ENCODE measurements around the gene VPS37C.
"Not testable (repeated sequence)": the region's sequence is repeated elsewhere in the genome, so short reads cannot be mapped to it uniquely, and the experiment has no call there.

Gene VPS37C

DNA sequence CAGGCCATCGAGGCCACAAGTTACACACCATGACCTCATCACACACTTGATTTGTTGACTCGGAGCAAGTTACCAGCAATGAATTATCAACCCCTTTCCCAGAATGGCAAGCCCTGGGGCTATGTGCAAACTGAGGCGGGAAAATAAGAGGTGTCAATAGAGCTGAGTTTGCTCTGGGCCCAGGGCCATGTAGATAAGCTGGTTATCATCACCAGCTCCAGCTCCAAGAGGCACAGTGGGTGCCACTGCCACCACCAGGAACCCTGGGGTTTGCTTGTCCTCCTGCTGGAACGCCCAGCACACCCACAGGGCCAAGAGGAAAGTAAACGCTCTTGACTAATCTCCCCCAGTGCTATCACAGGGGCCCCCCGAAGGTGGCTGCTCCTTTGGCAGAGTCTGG, 13.0 kb upstream of the VPS37C start:
- no peak overlapping the region for H3K9ac ChIP-seq (ENCODE audit: low read length in 2 of 2)
- H3K4me1 ChIP-seq (ENCODE audit: control insufficient read depth, insufficient read depth, low read length): no peaks in the 10 kb centered on the region
- H3K27ac ChIP-seq (ENCODE audit: low read length): no peak overlapping the region
- H3K36me3 ChIP-seq (ENCODE audit: control insufficient read depth in 2 of 2, insufficient read depth in 2 of 2, low read length in 2 of 2): no peaks in the 10 kb centered on the region
- no peak overlapping the region for H3K4me3 ChIP-seq (ENCODE audit: low read length in 2 of 2)
- peaks cover 3 to 4% of the 10 kb centered on the region in 2 donors for H3K27me3 ChIP-seq (ENCODE audit: control insufficient read depth in 1 of 2, insufficient read depth in 2 of 2, low read length in 2 of 2)
- peaks cover 0 to 5% of the 10 kb centered on the region in 2 donors for H3K9me3 ChIP-seq (ENCODE audit: control insufficient read depth in 2 of 2, low read length in 2 of 2)

DNA sequence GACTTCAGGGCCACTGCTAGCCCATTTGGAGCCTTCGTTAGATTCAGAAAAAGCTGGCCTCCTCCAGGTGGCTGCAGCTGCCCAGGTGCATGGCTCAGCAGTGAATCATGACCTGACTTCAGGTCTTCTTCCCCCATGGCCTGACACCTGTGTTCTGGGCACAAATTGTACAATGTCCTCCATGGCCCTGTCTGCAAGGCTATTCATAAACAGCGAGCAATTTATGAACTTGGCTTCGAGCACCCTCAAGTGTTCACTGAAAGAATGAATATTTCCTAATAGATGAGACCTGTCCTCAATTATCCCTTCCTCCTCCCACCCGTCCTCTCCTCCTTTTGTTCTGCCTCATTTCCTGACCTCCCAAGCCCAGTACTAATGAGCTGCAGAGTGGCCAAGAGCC, 12.2 kb upstream of the VPS37C start:
- Histone ChIP-seq H3K4me1 (ENCODE audit: control insufficient read depth, insufficient read depth, low read length) (no peaks in the 10 kb centered on the region), H3K9ac (ENCODE audit: low read length in 2 of 2) (no peak overlapping the region), H3K9me3 (ENCODE audit: control insufficient read depth in 2 of 2, low read length in 2 of 2) (peaks cover 0 to 5% of the 10 kb centered on the region in 2 donors), H3K36me3 (ENCODE audit: control insufficient read depth in 2 of 2, insufficient read depth in 2 of 2, low read length in 2 of 2) (no peaks in the 10 kb centered on the region), H3K27me3 (ENCODE audit: control insufficient read depth in 1 of 2, insufficient read depth in 2 of 2, low read length in 2 of 2) (peaks cover 3 to 4% of the 10 kb centered on the region in 2 donors), H3K4me3 (ENCODE audit: low read length in 2 of 2) (no peak overlapping the region), H3K27ac (ENCODE audit: low read length) (no peak overlapping the region)

- Histone ChIP-seq H3K4me1 (ENCODE audit: control insufficient read depth, insufficient read depth, low read length) (no peaks in the 10 kb centered on the region), H3K9ac (ENCODE audit: low read length in 2 of 2) (no peak overlapping the region), H3K9me3 (ENCODE audit: control insufficient read depth in 2 of 2, low read length in 2 of 2) (peaks cover 0 to 5% of the 10 kb centered on the region in 2 donors), H3K27me3 (ENCODE audit: control insufficient read depth in 1 of 2, insufficient read depth in 2 of 2, low read length in 2 of 2) (peaks cover 3 to 4% of the 10 kb centered on the region in 2 donors), H3K36me3 (ENCODE audit: control insufficient read depth in 2 of 2, insufficient read depth in 2 of 2, low read length in 2 of 2) (no peaks in the 10 kb centered on the region), H3K27ac (ENCODE audit: low read length) (no peak overlapping the region), H3K4me3 (ENCODE audit: low read length in 2 of 2) (no peak overlapping the region)
These were observed 11.7 kb upstream of the VPS37C start for GRCh38 chr11:61172888-61173287.

DNA sequence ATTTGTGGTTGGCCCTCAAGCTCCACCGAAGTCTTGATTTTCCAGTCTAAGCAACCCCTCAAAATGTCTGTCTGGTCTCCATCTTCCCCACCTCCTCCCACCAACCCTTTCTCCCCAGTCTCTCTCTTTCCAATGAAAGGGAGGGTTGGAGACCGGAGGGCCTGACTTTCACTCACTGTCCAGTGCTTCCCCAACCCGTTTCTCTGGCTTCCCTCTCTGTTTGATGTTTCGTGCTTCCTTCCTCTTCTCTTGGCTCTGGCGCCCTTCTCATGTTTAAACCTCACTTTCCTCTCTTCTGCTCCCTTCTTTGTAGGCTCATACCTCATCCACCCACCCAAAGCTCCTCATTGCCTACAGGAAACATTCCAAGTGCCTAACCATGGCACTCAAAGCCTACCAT, 11.1 kb upstream of the VPS37C start:
- H3K9me3 ChIP-seq (ENCODE audit: control insufficient read depth in 2 of 2, low read length in 2 of 2): peaks cover 0 to 5% of the 10 kb centered on the region in 2 donors
- H3K4me1 ChIP-seq (ENCODE audit: control insufficient read depth, insufficient read depth, low read length): no peaks in the 10 kb centered on the region
- H3K36me3 ChIP-seq (ENCODE audit: control insufficient read depth in 2 of 2, insufficient read depth in 2 of 2, low read length in 2 of 2): no peaks in the 10 kb centered on the region
- no peak overlapping the region for H3K9ac ChIP-seq (ENCODE audit: low read length in 2 of 2)
- no peak overlapping the region for H3K27ac ChIP-seq (ENCODE audit: low read length)
- H3K4me3 ChIP-seq (ENCODE audit: low read length in 2 of 2): no peak overlapping the region
- H3K27me3 ChIP-seq (ENCODE audit: control insufficient read depth in 1 of 2, insufficient read depth in 2 of 2, low read length in 2 of 2): peaks cover 3 to 4% of the 10 kb centered on the region in 2 donors

GRCh38 chr11:61171907-61172306, 10.7 kb upstream of the VPS37C start:
- no peaks in the 10 kb centered on the region for H3K4me1 ChIP-seq (ENCODE audit: control insufficient read depth, insufficient read depth, low read length)
- H3K4me3 ChIP-seq (ENCODE audit: low read length in 2 of 2): no peak overlapping the region
- H3K27me3 ChIP-seq (ENCODE audit: control insufficient read depth in 1 of 2, insufficient read depth in 2 of 2, low read length in 2 of 2): peaks cover 3 to 4% of the 10 kb centered on the region in 2 donors
- H3K9me3 ChIP-seq (ENCODE audit: control insufficient read depth in 2 of 2, low read length in 2 of 2): peaks cover 0 to 5% of the 10 kb centered on the region in 2 donors
- H3K36me3 ChIP-seq (ENCODE audit: control insufficient read depth in 2 of 2, insufficient read depth in 2 of 2, low read length in 2 of 2): no peaks in the 10 kb centered on the region
- H3K27ac ChIP-seq (ENCODE audit: low read length): no peak overlapping the region
- no peak overlapping the region for H3K9ac ChIP-seq (ENCODE audit: low read length in 2 of 2)

DNA sequence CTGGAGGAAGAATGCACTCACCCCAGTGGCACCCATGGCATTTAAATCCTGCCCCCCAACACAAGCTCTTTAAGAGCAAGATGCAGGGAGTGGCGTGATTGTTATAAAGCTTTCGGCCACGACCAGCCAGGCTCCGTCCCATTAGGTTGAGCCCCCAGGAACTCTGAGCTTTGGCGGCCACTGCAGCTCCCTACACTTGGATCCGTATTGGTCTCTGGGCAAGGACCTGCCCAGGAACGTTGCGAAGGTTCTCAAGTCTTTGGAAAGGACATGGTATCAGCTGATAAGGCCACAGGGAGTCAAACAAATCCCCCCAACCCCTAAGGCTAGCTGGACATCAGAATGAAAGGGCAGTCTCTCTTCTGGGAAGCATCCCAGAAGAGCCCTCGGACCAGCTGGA, 9.3 kb upstream of the VPS37C start:
- no peak overlapping the region for H3K27ac ChIP-seq (ENCODE audit: low read length)
- no peaks in the 10 kb centered on the region for H3K36me3 ChIP-seq (ENCODE audit: control insufficient read depth in 2 of 2, insufficient read depth in 2 of 2, low read length in 2 of 2)
- H3K27me3 ChIP-seq (ENCODE audit: control insufficient read depth in 1 of 2, insufficient read depth in 2 of 2, low read length in 2 of 2): peaks cover 3 to 4% of the 10 kb centered on the region in 2 donors
- H3K4me1 ChIP-seq (ENCODE audit: control insufficient read depth, insufficient read depth, low read length): no peaks in the 10 kb centered on the region
- H3K9me3 ChIP-seq (ENCODE audit: control insufficient read depth in 2 of 2, low read length in 2 of 2): peaks cover 0 to 5% of the 10 kb centered on the region in 2 donors
- no peak overlapping the region for H3K9ac ChIP-seq (ENCODE audit: low read length in 2 of 2)
- H3K4me3 ChIP-seq (ENCODE audit: low read length in 2 of 2): no peak overlapping the region

DNA sequence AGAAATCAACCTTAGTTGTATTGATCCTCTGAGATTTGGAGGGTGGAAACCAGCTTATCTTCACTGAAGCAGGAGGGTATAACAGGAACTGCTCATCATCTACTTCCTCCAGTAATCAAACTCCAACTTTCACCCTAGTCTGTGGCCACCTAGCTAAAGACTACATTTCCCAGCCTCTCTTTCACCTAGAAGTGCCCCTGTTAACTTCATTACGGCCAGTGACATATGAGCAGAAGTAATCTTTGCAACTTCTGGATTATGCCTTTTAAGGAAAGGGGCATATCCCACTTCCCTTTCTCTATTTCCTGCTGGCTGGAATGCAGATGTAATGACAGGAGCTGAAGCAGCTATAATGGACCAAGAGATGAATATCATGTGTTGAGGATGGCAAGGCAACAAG, 7.6 kb upstream of the VPS37C start:
- no peak overlapping the region for H3K27ac ChIP-seq (ENCODE audit: low read length)
- peaks cover 0 to 5% of the 10 kb centered on the region in 2 donors for H3K9me3 ChIP-seq (ENCODE audit: control insufficient read depth in 2 of 2, low read length in 2 of 2)
- no peak overlapping the region for H3K4me3 ChIP-seq (ENCODE audit: low read length in 2 of 2)
- no peak overlapping the region for H3K9ac ChIP-seq (ENCODE audit: low read length in 2 of 2)
- H3K27me3 ChIP-seq (ENCODE audit: control insufficient read depth in 1 of 2, insufficient read depth in 2 of 2, low read length in 2 of 2): peaks cover 3 to 4% of the 10 kb centered on the region in 2 donors
- no peaks in the 10 kb centered on the region for H3K36me3 ChIP-seq (ENCODE audit: control insufficient read depth in 2 of 2, insufficient read depth in 2 of 2, low read length in 2 of 2)
- H3K4me1 ChIP-seq (ENCODE audit: control insufficient read depth, insufficient read depth, low read length): no peaks in the 10 kb centered on the region

- Histone ChIP-seq H3K4me1 (ENCODE audit: control insufficient read depth, insufficient read depth, low read length) (no peaks in the 10 kb centered on the region), H3K9ac (ENCODE audit: low read length in 2 of 2) (no peak overlapping the region), H3K27ac (ENCODE audit: low read length) (no peak overlapping the region), H3K9me3 (ENCODE audit: control insufficient read depth in 2 of 2, low read length in 2 of 2) (peaks cover 0 to 5% of the 10 kb centered on the region in 2 donors), H3K36me3 (ENCODE audit: control insufficient read depth in 2 of 2, insufficient read depth in 2 of 2, low read length in 2 of 2) (no peaks in the 10 kb centered on the region), H3K4me3 (ENCODE audit: low read length in 2 of 2) (no peak overlapping the region), H3K27me3 (ENCODE audit: control insufficient read depth in 1 of 2, insufficient read depth in 2 of 2, low read length in 2 of 2) (peaks cover under 1 to 3% of the 10 kb centered on the region in 2 donors)
These were observed 6.9 kb upstream of the VPS37C start for GRCh38 chr11:61168042-61168688.

GRCh38 chr11:61166331-61166730, 5.1 kb upstream of the VPS37C start:
- H3K9ac ChIP-seq (ENCODE audit: low read length in 2 of 2); H3K9me3 ChIP-seq (ENCODE audit: control insufficient read depth in 2 of 2, low read length in 2 of 2); H3K27ac ChIP-seq (ENCODE audit: low read length); H3K36me3 ChIP-seq (ENCODE audit: control insufficient read depth in 2 of 2, insufficient read depth in 2 of 2, low read length in 2 of 2); H3K27me3 ChIP-seq (ENCODE audit: control insufficient read depth in 1 of 2, insufficient read depth in 2 of 2, low read length in 2 of 2); H3K4me3 ChIP-seq (ENCODE audit: low read length in 2 of 2): not testable (repeated sequence)
- H3K4me1 ChIP-seq (ENCODE audit: control insufficient read depth, insufficient read depth, low read length): peaks cover 11% of the 10 kb centered on the region

DNA sequence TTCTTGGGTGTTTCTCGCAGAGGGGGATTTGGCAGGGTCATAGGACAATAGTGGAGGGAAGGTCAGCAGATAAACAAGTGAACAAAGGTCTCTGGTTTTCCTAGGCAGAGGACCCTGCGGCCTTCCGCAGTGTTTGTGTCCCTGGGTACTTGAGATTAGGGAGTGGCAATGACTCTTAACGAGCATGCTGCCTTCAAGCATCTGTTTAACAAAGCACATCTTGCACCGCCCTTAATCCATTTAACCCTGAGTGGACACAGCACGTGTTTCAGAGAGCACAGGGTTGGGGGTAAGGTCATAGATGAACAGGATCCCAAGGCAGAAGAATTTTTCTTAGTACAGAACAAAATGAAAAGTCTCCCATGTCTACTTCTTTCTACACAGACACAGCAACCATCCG, 4.6 kb upstream of the VPS37C start:
- H3K27ac ChIP-seq (ENCODE audit: low read length); H3K9me3 ChIP-seq (ENCODE audit: control insufficient read depth in 2 of 2, low read length in 2 of 2); H3K4me3 ChIP-seq (ENCODE audit: low read length in 2 of 2); H3K9ac ChIP-seq (ENCODE audit: low read length in 2 of 2); H3K36me3 ChIP-seq (ENCODE audit: control insufficient read depth in 2 of 2, insufficient read depth in 2 of 2, low read length in 2 of 2); H3K27me3 ChIP-seq (ENCODE audit: control insufficient read depth in 1 of 2, insufficient read depth in 2 of 2, low read length in 2 of 2): not testable (repeated sequence)
- peaks cover 11% of the 10 kb centered on the region for H3K4me1 ChIP-seq (ENCODE audit: control insufficient read depth, insufficient read depth, low read length)

GRCh38 chr11:61164606-61165424, 3.6 kb upstream of the VPS37C start:
- Histone ChIP-seq H3K36me3 (ENCODE audit: control insufficient read depth in 2 of 2, insufficient read depth in 2 of 2, low read length in 2 of 2) (no peaks in the 10 kb centered on the region), H3K27ac (ENCODE audit: low read length) (no peak overlapping the region), H3K9ac (ENCODE audit: low read length in 2 of 2) (no peak overlapping the region), H3K4me3 (ENCODE audit: low read length in 2 of 2) (no peak overlapping the region), H3K27me3 (ENCODE audit: control insufficient read depth in 1 of 2, insufficient read depth in 2 of 2, low read length in 2 of 2) (no peaks in the 10 kb centered on the region), H3K4me1 (ENCODE audit: control insufficient read depth, insufficient read depth, low read length) (peaks cover 18% of the 10 kb centered on the region), H3K9me3 (ENCODE audit: control insufficient read depth in 2 of 2, low read length in 2 of 2) (no peaks in the 10 kb centered on the region)

Measured in stomach smooth muscle (tissue), 2 donors.